ENCODE results near the gene DHCR24. TPM values are rescaled to one million over a fixed set of nuclear protein-coding genes. Genes with fewer than 3 reads are reported as not detected.

The DHCR24 gene
- total RNA-seq, 1 donor from 2014 or later, result 168 TPM

DNA sequence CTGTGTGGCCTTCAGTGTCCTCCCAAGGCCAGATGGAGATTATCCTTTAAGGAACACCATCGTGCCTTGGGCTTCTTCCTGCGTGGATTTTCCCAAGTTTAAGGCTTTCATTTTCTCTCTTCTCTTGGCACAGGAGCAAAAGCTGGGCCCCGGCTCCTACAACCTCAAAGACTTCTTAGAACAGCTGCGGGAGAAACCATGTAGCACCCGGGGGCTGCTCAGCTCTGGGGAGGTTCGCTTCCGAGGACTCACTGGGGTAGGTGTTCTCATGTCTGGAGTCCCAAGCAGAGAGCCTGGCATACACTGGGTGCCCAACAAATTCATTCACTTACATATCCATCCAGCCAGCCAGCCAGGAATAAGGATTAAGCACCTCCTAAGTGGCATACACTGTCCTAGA lies 79.2 kb downstream of the DHCR24 start:
- Mint-ChIP-seq H3K27me3 (ENCODE audit: low read depth, unreplicated experiment) (peaks cover 14% of the 10 kb centered on the region), H3K4me1 (ENCODE audit: low read depth, unreplicated experiment) (no peaks in the 10 kb centered on the region), H3K36me3 (ENCODE audit: low read depth, unreplicated experiment) (no peaks in the 10 kb centered on the region), H3K27ac (ENCODE audit: unreplicated experiment) (no peak overlapping the region), H3K4me3 (ENCODE audit: unreplicated experiment) (no peak overlapping the region), H3K9me3 (ENCODE audit: unreplicated experiment) (peaks cover 3% of the 10 kb centered on the region)
- Histone ChIP-seq H3K36me3 (ENCODE audit: insufficient read depth, low read length) (no peaks in the 10 kb centered on the region), H3K4me3 (ENCODE audit: insufficient read depth, low read depth, low read length) (no peak overlapping the region), H3K27ac (ENCODE audit: low read depth, low read length) (no peak overlapping the region), H4K20me1 (ENCODE audit: insufficient read depth, low read length) (no peaks in the 10 kb centered on the region), H3K79me2 (ENCODE audit: insufficient read depth, low read length) (no peaks in the 10 kb centered on the region), H3K4me2 (ENCODE audit: low read length) (no peak overlapping the region), H3K9ac (ENCODE audit: low read length) (no peak overlapping the region), H3K9me3 (ENCODE audit: insufficient read depth, low read depth, low read length) (no peaks in the 10 kb centered on the region), H2AFZ (ENCODE audit: low read depth, low read length) (no peak overlapping the region), H3K4me1 (ENCODE audit: insufficient read depth, low read length) (peaks cover 4% of the 10 kb centered on the region), H3K27me3 (ENCODE audit: insufficient read depth, low read length) (peaks cover 4% of the 10 kb centered on the region)
- DNase-seq (ENCODE audit: low read depth) (no peak), FAIRE-seq (no peak)
- no peak for TF ChIP-seq EZH2 (IDR thresholded peaks at IDR 0.05; ENCODE audit: insufficient read depth, low read length)
- TF ChIP-seq, protein P1, sequence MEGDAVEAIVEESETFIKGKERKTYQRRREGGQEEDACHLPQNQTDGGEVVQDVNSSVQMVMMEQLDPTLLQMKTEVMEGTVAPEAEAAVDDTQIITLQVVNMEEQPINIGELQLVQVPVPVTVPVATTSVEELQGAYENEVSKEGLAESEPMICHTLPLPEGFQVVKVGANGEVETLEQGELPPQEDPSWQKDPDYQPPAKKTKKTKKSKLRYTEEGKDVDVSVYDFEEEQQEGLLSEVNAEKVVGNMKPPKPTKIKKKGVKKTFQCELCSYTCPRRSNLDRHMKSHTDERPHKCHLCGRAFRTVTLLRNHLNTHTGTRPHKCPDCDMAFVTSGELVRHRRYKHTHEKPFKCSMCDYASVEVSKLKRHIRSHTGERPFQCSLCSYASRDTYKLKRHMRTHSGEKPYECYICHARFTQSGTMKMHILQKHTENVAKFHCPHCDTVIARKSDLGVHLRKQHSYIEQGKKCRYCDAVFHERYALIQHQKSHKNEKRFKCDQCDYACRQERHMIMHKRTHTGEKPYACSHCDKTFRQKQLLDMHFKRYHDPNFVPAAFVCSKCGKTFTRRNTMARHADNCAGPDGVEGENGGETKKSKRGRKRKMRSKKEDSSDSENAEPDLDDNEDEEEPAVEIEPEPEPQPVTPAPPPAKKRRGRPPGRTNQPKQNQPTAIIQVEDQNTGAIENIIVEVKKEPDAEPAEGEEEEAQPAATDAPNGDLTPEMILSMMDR (IDR thresholded peaks at IDR 0.05; ENCODE audit: insufficient read depth, low read depth, low read length), result no peak

DNA sequence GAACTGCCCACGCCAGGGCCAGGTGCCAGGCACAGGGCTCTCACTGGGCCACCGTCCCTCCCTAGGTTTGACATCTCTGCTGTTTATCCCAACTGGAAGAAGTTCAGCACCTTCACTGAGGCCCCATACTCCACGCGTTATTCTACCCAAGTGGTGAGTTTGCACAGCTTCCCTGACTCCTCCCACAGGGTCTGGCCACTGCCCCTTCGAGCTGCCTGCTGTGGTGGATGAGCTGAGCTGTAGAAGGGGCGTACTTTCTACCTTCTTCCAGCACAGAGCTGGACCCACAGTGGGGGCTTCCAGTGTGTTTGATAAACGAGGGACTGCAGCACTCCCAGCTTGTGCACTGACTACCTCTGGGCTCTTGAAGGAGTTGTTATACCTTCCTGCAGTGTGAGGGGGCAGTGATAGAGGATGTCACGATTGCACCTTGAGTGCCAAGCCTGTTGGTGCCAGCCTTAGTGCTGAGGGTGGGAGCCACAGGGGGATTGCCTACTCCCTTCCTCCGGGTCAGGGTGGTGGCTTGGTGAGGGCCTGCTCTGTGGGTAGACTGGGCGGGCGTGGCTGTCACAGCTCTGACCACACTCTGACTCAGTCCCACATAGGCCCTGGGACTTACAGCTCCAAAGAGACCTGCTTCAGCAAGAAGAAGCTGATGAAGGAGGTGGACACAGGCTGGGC lies 79.9 kb downstream of the DHCR24 start:
- DNase-seq (ENCODE audit: low read depth), result peak; percentile 30
- H3K27me3 Mint-ChIP-seq (ENCODE audit: low read depth, unreplicated experiment), result peaks cover 11% of the 10 kb centered on the region

More for the DNA sequence above, 79.9 kb downstream of the DHCR24 start:
- Histone ChIP-seq H3K79me2 (ENCODE audit: insufficient read depth, low read length) (no peaks in the 10 kb centered on the region), H2AFZ (ENCODE audit: low read depth, low read length) (no peak overlapping the region), H3K27me3 (ENCODE audit: insufficient read depth, low read length) (peaks cover 3% of the 10 kb centered on the region), H4K20me1 (ENCODE audit: insufficient read depth, low read length) (no peaks in the 10 kb centered on the region), H3K4me2 (ENCODE audit: low read length) (no peak overlapping the region), H3K9me3 (ENCODE audit: insufficient read depth, low read depth, low read length) (no peaks in the 10 kb centered on the region), H3K4me3 (ENCODE audit: insufficient read depth, low read depth, low read length) (no peak overlapping the region), H3K4me1 (ENCODE audit: insufficient read depth, low read length) (peaks cover 4% of the 10 kb centered on the region), H3K36me3 (ENCODE audit: insufficient read depth, low read length) (no peaks in the 10 kb centered on the region), H3K9ac (ENCODE audit: low read length) (no peak overlapping the region), H3K27ac (ENCODE audit: low read depth, low read length) (no peak overlapping the region)
- Mint-ChIP-seq H3K9me3 (ENCODE audit: unreplicated experiment) (peaks cover 3% of the 10 kb centered on the region), H3K4me3 (ENCODE audit: unreplicated experiment) (no peak overlapping the region), H3K36me3 (ENCODE audit: low read depth, unreplicated experiment) (no peaks in the 10 kb centered on the region), H3K27ac (ENCODE audit: unreplicated experiment) (no peak overlapping the region), H3K4me1 (ENCODE audit: low read depth, unreplicated experiment) (no peaks in the 10 kb centered on the region)
- TF ChIP-seq, protein P1 (IDR thresholded peaks at IDR 0.05; ENCODE audit: insufficient read depth, low read depth, low read length), result no peak
- TF ChIP-seq EZH2 (IDR thresholded peaks at IDR 0.05; ENCODE audit: insufficient read depth, low read length), result no peak
- no peak for FAIRE-seq

Measured in astrocyte (in vitro differentiated cells and primary cell).